ENCODE data around the gene IRF1.
"Not testable (repeated sequence)": the region's sequence is repeated elsewhere in the genome, so short reads cannot be mapped to it uniquely, and the experiment has no call there.

Gene IRF1

GRCh38 chr5:132460846-132461568 lies 29.6 kb downstream of the IRF1 start:
- DNase-seq = no peak

DNA sequence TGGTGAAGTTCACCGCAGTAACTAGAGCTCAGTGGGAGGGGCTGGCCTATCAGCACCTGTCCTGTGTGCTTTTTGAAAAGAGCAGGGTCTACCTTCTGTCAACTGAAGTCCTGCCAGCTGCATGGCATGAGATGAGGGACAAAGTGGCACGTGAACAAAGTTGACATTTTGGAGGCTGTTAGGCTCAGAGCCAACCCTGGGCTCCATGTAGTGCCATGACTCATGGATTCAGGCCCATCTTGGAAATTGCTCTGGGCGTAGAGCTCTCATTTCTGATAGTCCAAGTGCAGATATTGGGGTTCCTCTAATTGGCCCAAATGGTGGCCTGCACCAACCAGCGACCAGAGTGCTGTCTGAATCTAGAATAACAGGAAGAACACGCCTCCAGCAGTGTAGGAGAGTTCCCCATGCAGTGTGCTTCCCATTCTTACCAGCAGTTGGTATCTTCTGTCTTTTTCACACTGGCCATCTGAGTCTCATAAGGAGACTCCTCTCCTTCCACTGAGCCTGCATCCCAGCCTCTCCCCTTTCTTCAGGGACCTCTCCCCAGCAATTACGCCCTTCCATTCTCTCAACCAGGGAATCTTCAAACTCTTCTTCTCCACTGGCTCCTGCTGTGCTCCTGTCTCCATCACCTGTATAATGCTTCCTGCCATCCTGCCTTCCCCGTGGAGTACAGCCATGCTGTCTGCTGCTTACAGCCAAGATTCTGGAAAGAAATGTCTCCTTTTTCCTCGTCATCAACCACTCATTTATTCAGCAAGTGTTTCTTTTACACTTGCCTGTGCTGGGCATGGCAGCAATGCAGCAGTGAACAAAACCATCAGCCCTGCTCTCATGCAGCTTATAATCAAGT lies 30.4 kb downstream of the IRF1 start:
- DNase-seq = no peak

- DNase-seq = no peak
Observed at GRCh38 chr5:132459031-132459982, 31.3 kb downstream of the IRF1 start.

GRCh38 chr5:132458651-132459030 lies 31.9 kb downstream of the IRF1 start:
- no peak for DNase-seq

GRCh38 chr5:132458226-132458560 lies 32.4 kb downstream of the IRF1 start:
- no peak for DNase-seq

DNA sequence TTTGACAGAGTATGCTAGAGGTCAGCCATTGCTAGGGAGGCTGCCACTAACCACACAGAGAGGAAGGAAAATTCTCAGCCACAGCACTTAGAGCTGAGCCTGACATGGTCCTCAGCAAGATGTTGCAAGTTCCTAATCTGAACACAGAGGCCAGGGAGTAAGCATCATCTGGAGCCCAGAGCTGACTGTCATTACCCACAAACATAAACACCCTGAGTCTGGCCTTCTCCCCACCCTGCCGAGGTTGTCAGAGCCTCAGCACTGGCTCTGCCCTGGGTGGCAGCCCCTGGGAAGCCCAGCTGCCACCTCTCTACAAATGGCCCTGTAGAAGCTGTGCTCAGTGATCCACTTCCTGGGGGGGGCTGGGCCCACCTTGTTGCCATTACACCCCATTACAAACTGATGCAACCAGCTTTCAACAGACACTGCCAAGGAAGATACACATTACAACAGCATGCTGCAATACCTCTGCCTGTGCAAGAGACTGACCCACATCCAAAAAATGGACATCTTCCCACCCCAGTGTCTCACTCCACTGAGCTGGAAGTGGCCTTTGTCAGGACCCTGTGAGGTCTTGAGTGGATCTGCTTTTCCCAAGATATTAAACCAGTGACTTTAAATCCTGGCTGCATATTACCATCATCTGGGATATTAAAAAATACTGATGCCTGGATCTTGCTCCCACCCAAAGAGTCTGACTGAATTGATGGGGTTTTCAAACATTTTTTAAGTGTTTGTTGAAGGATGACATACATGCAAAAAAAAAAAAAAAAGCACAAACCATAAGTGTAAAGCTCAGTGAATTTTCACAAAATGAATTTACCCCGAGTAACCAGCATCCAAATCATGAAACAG lies 33.0 kb downstream of the IRF1 start:
- DNase-seq = no peak

DNA sequence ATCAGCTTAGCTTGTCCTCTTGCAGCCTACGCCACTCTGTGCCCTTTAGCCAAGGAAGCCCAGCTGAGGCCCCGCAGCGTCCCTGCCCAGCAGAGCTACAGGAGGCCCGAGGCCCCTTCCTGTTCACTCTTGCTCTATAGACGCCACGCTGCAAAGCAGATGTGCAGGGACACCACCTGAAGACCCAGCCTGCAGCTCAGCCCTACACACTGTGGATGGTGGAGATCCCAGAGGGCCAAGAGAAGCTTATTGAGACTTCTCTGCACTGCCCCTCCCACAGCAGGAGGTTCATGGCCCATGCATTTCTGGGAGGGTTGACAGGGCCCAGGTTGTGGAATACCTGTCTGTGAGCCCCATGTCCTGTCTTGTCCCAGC lies 33.6 kb downstream of the IRF1 start:
- DNase-seq = no peak

DNA sequence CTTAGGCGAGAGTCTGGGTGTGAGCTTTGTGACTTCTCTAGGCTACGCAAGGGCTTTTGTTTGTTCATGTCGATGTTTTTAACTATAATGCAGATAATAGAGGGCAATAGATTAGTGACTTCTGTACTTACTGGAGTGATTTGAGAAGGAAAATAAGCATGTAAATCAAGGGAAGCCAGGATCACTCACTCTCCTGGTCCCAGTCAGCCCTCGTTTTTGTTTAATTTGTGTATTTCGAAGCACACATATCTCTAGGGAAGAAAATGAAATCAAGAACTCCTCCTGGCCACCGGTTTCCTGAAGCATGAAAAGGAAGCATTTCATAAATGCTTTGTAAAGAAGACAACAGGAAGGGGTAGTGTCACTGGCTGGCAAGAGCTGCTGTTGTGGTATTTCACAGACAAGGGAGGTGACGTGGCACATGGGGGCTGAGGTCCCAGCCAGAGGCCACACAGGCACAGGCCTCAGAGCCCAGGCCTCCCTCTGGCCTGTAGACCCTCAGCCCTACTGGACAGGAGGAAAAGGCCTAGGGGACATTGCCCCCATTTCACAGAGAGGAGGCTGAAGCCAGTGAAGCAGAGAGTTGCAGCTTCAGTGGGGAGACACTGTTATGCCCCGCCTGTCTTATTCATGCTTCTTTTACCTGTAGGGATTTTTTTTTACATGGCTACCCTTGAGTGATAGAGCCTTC lies 34.1 kb downstream of the IRF1 start:
- DNase-seq = peak in 1 of 2 experiments; percentile 45

GRCh38 chr5:132455614-132456115 lies 34.9 kb downstream of the IRF1 start:
- no peak for DNase-seq

DNA sequence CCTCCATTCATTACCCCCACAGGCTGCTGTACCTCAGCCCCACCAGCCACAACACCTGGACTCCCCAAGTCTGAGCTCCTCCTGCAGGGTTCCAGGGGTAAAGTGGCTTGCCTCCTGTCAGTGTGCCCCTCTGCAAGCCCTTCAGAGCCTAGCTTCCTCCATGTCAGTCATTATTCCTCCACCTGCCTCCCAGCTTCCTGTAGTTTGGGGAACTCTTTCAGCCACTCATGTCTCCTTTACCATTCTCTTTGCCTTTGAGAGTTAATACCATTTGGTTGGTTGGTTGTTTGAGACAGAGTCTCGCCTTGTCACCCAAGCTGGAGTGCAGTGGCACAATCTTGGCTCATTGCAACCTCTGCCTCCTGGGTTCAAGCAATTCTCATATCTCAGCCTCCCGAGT lies 36.2 kb downstream of the IRF1 start:
- DNase-seq = no peak

DNA sequence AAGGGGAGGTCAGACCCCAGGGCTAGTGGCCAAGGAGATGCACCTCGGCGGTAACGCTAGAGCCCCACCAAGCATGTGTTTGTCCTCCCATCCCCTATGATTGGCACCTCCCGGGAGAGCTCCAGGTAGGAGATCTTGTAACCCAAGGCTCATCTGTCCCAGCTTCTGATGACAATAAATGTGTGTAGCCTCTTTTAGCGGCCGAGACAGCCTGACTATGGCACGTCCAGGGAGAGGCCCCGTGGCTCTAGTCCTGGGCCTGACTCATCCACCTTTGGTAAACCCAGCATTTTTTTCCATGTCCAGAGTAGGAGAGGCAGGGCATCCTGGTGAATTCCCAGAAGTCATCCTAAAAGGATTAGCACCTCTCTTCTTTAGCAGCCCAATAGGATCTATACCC lies 39.2 kb downstream of the IRF1 start:
- DNase-seq = no peak

GRCh38 chr5:132449060-132449459 lies 41.5 kb downstream of the IRF1 start:
- no peak for DNase-seq

- no peak for DNase-seq
Observed at GRCh38 chr5:132447196-132447595, 43.4 kb downstream of the IRF1 start.

- DNase-seq = no peak
Observed at GRCh38 chr5:132446621-132447020, 44.0 kb downstream of the IRF1 start.

- no peak for DNase-seq
Observed at GRCh38 chr5:132445930-132446329, 44.6 kb downstream of the IRF1 start.

GRCh38 chr5:132445640-132445923 lies 45.0 kb downstream of the IRF1 start:
- no peak for DNase-seq

DNA sequence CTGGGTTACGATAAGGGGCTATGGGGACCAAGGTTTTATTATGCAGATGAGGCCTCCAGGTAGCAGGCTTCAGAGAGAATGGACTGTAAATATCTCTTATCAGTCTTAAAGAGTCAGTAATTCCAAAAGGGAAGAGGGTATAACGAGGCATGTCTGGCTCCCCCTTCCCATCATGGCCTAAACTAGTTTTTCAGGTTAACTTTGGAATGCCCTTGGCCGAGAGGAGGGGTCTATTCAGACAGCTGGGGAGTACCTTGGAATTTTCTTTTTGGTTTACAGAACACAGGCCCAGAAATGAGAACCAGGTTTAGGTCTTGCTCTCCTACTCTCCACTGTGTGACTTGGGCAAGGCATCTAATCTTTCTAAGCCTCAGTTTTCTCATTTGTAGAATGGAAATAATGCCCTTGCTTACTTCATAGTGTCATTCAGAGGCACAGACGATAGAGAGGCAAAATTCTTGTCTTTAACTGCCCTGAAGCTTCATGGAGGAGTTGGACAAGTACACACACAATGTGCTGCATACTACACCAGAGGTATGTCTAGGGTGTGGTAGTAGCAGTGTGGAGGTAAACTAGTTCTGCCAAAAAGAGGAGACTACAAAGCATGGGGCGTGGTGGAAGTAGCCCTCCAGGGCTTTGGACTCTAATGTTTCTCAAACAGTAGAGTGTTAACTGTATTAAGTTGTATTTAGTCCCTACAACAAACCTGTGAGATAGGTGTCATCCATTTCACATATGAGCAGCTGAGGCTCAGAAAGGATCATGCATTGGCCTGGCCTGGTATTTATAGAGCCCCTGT lies 45.5 kb downstream of the IRF1 start:
- no peak for DNase-seq

GRCh38 chr5:132444061-132444460 lies 46.5 kb downstream of the IRF1 start:
- no peak for DNase-seq

- DNase-seq = no peak
Observed at GRCh38 chr5:132439521-132440089, 51.0 kb downstream of the IRF1 start.

GRCh38 chr5:132438917-132439316 lies 51.7 kb downstream of the IRF1 start:
- DNase-seq = no peak

- DNase-seq = not testable (repeated sequence)
Observed at GRCh38 chr5:132438267-132438645, 52.3 kb downstream of the IRF1 start.
